Esophagus squamous epithelium (tissue), 5 donors: ENCODE data around the gene MCOLN1. TPM values are rescaled to one million over a fixed set of nuclear protein-coding genes. Genes with fewer than 3 reads are reported as not detected.
"Not testable (repeated sequence)": the region's sequence is repeated elsewhere in the genome, so short reads cannot be mapped to it uniquely, and the experiment has no call there.

Experiments used
- DNase-seq: peaks from one replicate; lab custom pipeline; 2025; lab: John Stamatoyannopoulos, UW
- H3K27ac ChIP-seq, 4 donors: fragments of 200-600 bp; sonication (generic); one replicate each; pipeline ENCODE4 v1.5.1; 2016 to 2019; ENCODE audit warnings: mild to moderate bottlenecking in 1 of 4
- H3K27me3 ChIP-seq, 4 donors: fragments of 200-600 bp; sonication (generic); 1 replicate in 3 of 4; 2 replicates in 1 of 4; pipeline versions ENCODE4 v1.5.1 to v1.6.0; 2017 to 2021; ENCODE audit warnings: antibody characterized with exemption in 1 of 4
- H3K36me3 ChIP-seq, 3 donors: fragments of 200-600 bp; sonication (generic); one replicate each; pipeline ENCODE4 v1.5.1; 2016 to 2019
- H3K4me1 ChIP-seq, 3 donors: fragments of 200-600 bp; sonication (generic); one replicate each; pipeline ENCODE4 v1.5.1; 2017 to 2019
- H3K4me3 ChIP-seq, 4 donors: fragments of 200-600 bp; sonication (generic); 1 replicate in 3 of 4; 2 replicates in 1 of 4; pipeline ENCODE4 v1.5.1; 2016 to 2019; ENCODE audit warnings: mild to moderate bottlenecking in 2 of 4, moderate library complexity in 1 of 4
- H3K9me3 ChIP-seq, 3 donors: fragments of 200-600 bp; sonication (generic); one replicate each; pipeline ENCODE4 v1.5.1; 2016 to 2019
- CTCF ChIP-seq, 6 experiments: fragments of 450-650 bp in 4 of 6; fragments of 200-600 bp in 2 of 6; sonication (generic) in 2 of 6; IDR thresholded peaks; one replicate each; pipeline ENCODE4 v1.5.1; 2016 to 2019; ENCODE audit warnings: antibody characterized with exemption in 6 of 6, mild to moderate bottlenecking in 4 of 6, moderate library complexity in 4 of 6
- POLR2A ChIP-seq, 4 donors: fragments of 450-650 bp; IDR thresholded peaks; one replicate each; pipeline ENCODE4 v1.6.1; 2017; ENCODE audit warnings: antibody characterized with exemption in 4 of 4, mild to moderate bottlenecking in 4 of 4, moderate library complexity in 3 of 4
- WGBS, 2 donors: methylation state at CpG; one replicate each; pipeline ENCODE4 v1.1.5; 2018; 5-methylcytosine and 5-hydroxymethylcytosine counted together
- intact Hi-C: fragments of 100-400 bp; cut with DNase I; formaldehyde crosslinking; loops from one replicate; pipeline ENCODE4 v1.15.0; 2022
- total RNA-seq, 4 donors: library from RNA; depleted of rRNA; stranded (reverse); fragments of >200 nt; gene quantifications; one replicate each; pipeline ENCODE4 v1.1.0, GENCODE V29; 2016
- donor health status: DM: yes; HTN: yes; CAD: no.

The MCOLN1 gene
- total RNA-seq, 4 donors from 2014 or later = 5.7 to 13.9 (median 7.8) TPM

GRCh38 chr19:7570761-7571160 is 48.3 kb downstream of the MCOLN1 start:
- TF ChIP-seq CTCF (IDR thresholded peaks at IDR 0.05) = no peak
- TF ChIP-seq POLR2A (IDR thresholded peaks at IDR 0.05) = no peak
- H3K36me3 ChIP-seq = no peaks in the 10 kb centered on the region
- intact Hi-C loops = no loop called here
- no peaks in the 10 kb centered on the region for H3K9me3 ChIP-seq
- no peak overlapping the region for H3K4me3 ChIP-seq
- H3K27ac ChIP-seq = no peak overlapping the region
- WGBS, 2 donors = 36 to 40% methylated on average over 5 of the region's 5 CpGs
- DNase-seq = no peak
- H3K4me1 ChIP-seq = peaks cover 0 to 6% (median 0%) of the 10 kb centered on the region in 3 donors
- no peaks in the 10 kb centered on the region for H3K27me3 ChIP-seq

- TF ChIP-seq CTCF (IDR thresholded peaks at IDR 0.05) (no peak), POLR2A (IDR thresholded peaks at IDR 0.05) (no peak)
- Histone ChIP-seq H3K27me3 (peaks cover 0 to 13% (median 0%) of the 10 kb centered on the region in 4 donors), H3K9me3 (no peaks in the 10 kb centered on the region), H3K4me3 (no peak overlapping the region), H3K27ac (no peak overlapping the region), H3K4me1 (no peaks in the 10 kb centered on the region), H3K36me3 (no peaks in the 10 kb centered on the region)
- no peak for DNase-seq
- 61 to 66% methylated on average over 9 of the region's 9 CpGs for WGBS, 2 donors
- intact Hi-C loops = no loop called here
These were observed 53.1 kb downstream of the MCOLN1 start for GRCh38 chr19:7575434-7576040.

GRCh38 chr19:7577422-7577821 is 55.0 kb downstream of the MCOLN1 start:
- H3K9me3 ChIP-seq, H3K27ac ChIP-seq, H3K4me3 ChIP-seq, H3K4me1 ChIP-seq, H3K36me3 ChIP-seq, DNase-seq, intact Hi-C loops: not testable (repeated sequence)
- H3K27me3 ChIP-seq = peaks cover 0 to 17% (median 0%) of the 10 kb centered on the region in 4 donors
- 85 to 95% methylated on average over 1 of the region's 1 CpG for WGBS, 2 donors

- intact Hi-C loops = no loop called here
- Histone ChIP-seq H3K4me1 (peaks cover 0 to 5% (median 0%) of the 10 kb centered on the region in 3 donors), H3K36me3 (no peaks in the 10 kb centered on the region), H3K4me3 (no peak overlapping the region), H3K27ac (no peak overlapping the region), H3K27me3 (peaks cover 0 to 18% (median 0%) of the 10 kb centered on the region in 4 donors), H3K9me3 (no peaks in the 10 kb centered on the region)
- WGBS, 2 donors = 51 to 55% methylated on average over 6 of the region's 6 CpGs
- no peak for DNase-seq
- TF ChIP-seq POLR2A (IDR thresholded peaks at IDR 0.05) = no peak
- TF ChIP-seq CTCF (IDR thresholded peaks at IDR 0.05) = no peak
These were observed 55.7 kb downstream of the MCOLN1 start for GRCh38 chr19:7578127-7578526.

GRCh38 chr19:7579182-7579581 is 56.8 kb downstream of the MCOLN1 start:
- intact Hi-C loops = no loop called here
- no peaks in the 10 kb centered on the region for H3K36me3 ChIP-seq
- peaks cover 0 to 5% (median 0%) of the 10 kb centered on the region in 3 donors for H3K4me1 ChIP-seq
- TF ChIP-seq CTCF (IDR thresholded peaks at IDR 0.05) = no peak
- no peak for TF ChIP-seq POLR2A (IDR thresholded peaks at IDR 0.05)
- no peaks in the 10 kb centered on the region for H3K9me3 ChIP-seq
- WGBS, 2 donors = 55 to 67% methylated on average over 6 of the region's 6 CpGs
- peaks cover 0 to 18% (median 0%) of the 10 kb centered on the region in 4 donors for H3K27me3 ChIP-seq
- H3K27ac ChIP-seq = no peak overlapping the region
- DNase-seq = no peak
- no peak overlapping the region for H3K4me3 ChIP-seq
